Uterus (tissue), 4 donors: ENCODE data around the gene CCSER2. TPM values are rescaled to one million over a fixed set of nuclear protein-coding genes. Genes with fewer than 3 reads are reported as not detected.
A peak's percentile ranks its signal among the peaks of the same experiment; 100 is the strongest.

Experiments used
- DNase-seq, 2 donors: peaks; one replicate each; pipeline ENCODE4 v3.0.0-alpha.2; 2019 to 2020
- H3K27ac ChIP-seq, 2 donors: fragments of 200-600 bp; sonication (generic); 1 replicate in 1 of 2; 2 replicates in 1 of 2; pipeline ENCODE4 v1.5.1; 2016 to 2018
- H3K27me3 ChIP-seq, 2 donors: fragments of 200-600 bp; sonication (generic); one replicate each; pipeline ENCODE4 v1.5.1; 2018 to 2019; ENCODE audit warnings: control low read depth in 1 of 2
- H3K36me3 ChIP-seq, 2 donors: fragments of 200-600 bp; sonication (generic); one replicate each; pipeline ENCODE4 v1.5.1; 2019; ENCODE audit warnings: control low read depth in 1 of 2
- H3K4me1 ChIP-seq, 2 donors: fragments of 200-600 bp; sonication (generic); one replicate each; pipeline ENCODE4 v1.5.1; 2018 to 2019; ENCODE audit warnings: control low read depth in 1 of 2
- H3K4me3 ChIP-seq, 2 donors: fragments of 200-600 bp; sonication (generic); 1 replicate in 1 of 2; 2 replicates in 1 of 2; pipeline ENCODE4 v1.5.1; 2018 to 2019; ENCODE audit warnings: mild to moderate bottlenecking in 1 of 2
- H3K9me3 ChIP-seq, 2 donors: fragments of 200-600 bp; sonication (generic); one replicate each; pipeline ENCODE4 v1.5.1; 2019; ENCODE audit warnings: control low read depth in 1 of 2
- CTCF ChIP-seq, 4 experiments: fragments of 200-600 bp in 2 of 4; fragments of 450-650 bp in 2 of 4; sonication (generic) in 2 of 4; IDR thresholded peaks; one replicate each; pipeline ENCODE4 v1.5.1; 2016 to 2019; ENCODE audit warnings: antibody characterized with exemption in 4 of 4, mild to moderate bottlenecking in 2 of 4, moderate library complexity in 1 of 4
- POLR2A ChIP-seq, 2 donors: fragments of 450-650 bp; IDR thresholded peaks; one replicate each; pipeline ENCODE4 v1.6.1; 2016; ENCODE audit warnings: antibody characterized with exemption in 2 of 2, mild to moderate bottlenecking in 1 of 2, moderate library complexity in 1 of 2
- intact Hi-C: fragments of 100-400 bp; cut with DNase I; formaldehyde crosslinking; loops from one replicate; pipeline ENCODE4 v1.15.1; 2023; ENCODE audit warnings: low total_unique reads
- total RNA-seq, 4 donors: library from RNA; depleted of rRNA in 3 of 4; stranded (reverse); fragments of >200 nt in 3 of 4; gene quantifications; one replicate each; pipeline versions ENCODE4 v1.1.0 to v1.2.4, GENCODE V29; 2014 to 2023
- donor health status: DM: yes; HTN: yes; CAD: no.

Gene CCSER2
- total RNA-seq, 4 donors from 2014 or later = 40.5 to 112 (median 54.0) TPM

GRCh38 chr10:84306751-84307384 lies 21.5 kb upstream of the CCSER2 start:
- Histone ChIP-seq H3K27ac (no peak overlapping the region), H3K4me3 (no peak overlapping the region), H3K9me3 (no peaks in the 10 kb centered on the region), H3K36me3 (no peaks in the 10 kb centered on the region), H3K27me3 (no peaks in the 10 kb centered on the region), H3K4me1 (no peaks in the 10 kb centered on the region)
- no peak for DNase-seq
- TF ChIP-seq POLR2A (IDR thresholded peaks at IDR 0.05) = no peak
- no peak for TF ChIP-seq CTCF (IDR thresholded peaks at IDR 0.05)
- intact Hi-C loops = no loop called here

- intact Hi-C loops = no loop called here
- H3K27ac ChIP-seq = no peak overlapping the region
Observed at GRCh38 chr10:84308021-84308420, 20.4 kb upstream of the CCSER2 start.

GRCh38 chr10:84308481-84309304 lies 19.7 kb upstream of the CCSER2 start:
- H3K36me3 ChIP-seq = no peaks in the 10 kb centered on the region
- H3K9me3 ChIP-seq = no peaks in the 10 kb centered on the region
- H3K4me1 ChIP-seq = no peaks in the 10 kb centered on the region
- intact Hi-C loops = no loop called here
- no peak overlapping the region for H3K4me3 ChIP-seq
- TF ChIP-seq CTCF (IDR thresholded peaks at IDR 0.05) = no peak
- no peak for TF ChIP-seq POLR2A (IDR thresholded peaks at IDR 0.05)
- H3K27me3 ChIP-seq = no peaks in the 10 kb centered on the region
- DNase-seq = no peak
- peak overlapping the region in 1 of 2 donors; percentile 27 for H3K27ac ChIP-seq

More at GRCh38 chr10:84308021-84308420, 20.4 kb upstream of the CCSER2 start:
- TF ChIP-seq CTCF (IDR thresholded peaks at IDR 0.05) = no peak
- no peak for TF ChIP-seq POLR2A (IDR thresholded peaks at IDR 0.05)
- Histone ChIP-seq H3K9me3 (no peaks in the 10 kb centered on the region), H3K4me1 (no peaks in the 10 kb centered on the region), H3K27me3 (no peaks in the 10 kb centered on the region), H3K36me3 (no peaks in the 10 kb centered on the region), H3K4me3 (no peak overlapping the region)
- no peak for DNase-seq

GRCh38 chr10:84310470-84310869 lies 17.9 kb upstream of the CCSER2 start:
- H3K9me3 ChIP-seq = no peaks in the 10 kb centered on the region
- TF ChIP-seq POLR2A (IDR thresholded peaks at IDR 0.05) = no peak
- intact Hi-C loops = no loop called here

GRCh38 chr10:84311576-84311975 lies 16.8 kb upstream of the CCSER2 start:
- TF ChIP-seq POLR2A (IDR thresholded peaks at IDR 0.05) (no peak), CTCF (IDR thresholded peaks at IDR 0.05) (no peak)
- Histone ChIP-seq H3K4me3 (no peak overlapping the region), H3K9me3 (no peaks in the 10 kb centered on the region), H3K27me3 (no peaks in the 10 kb centered on the region), H3K27ac (no peak overlapping the region), H3K36me3 (no peaks in the 10 kb centered on the region), H3K4me1 (no peaks in the 10 kb centered on the region)
- no peak for DNase-seq
- intact Hi-C loops = no loop called here

More at GRCh38 chr10:84310470-84310869, 17.9 kb upstream of the CCSER2 start:
- no peak overlapping the region for H3K27ac ChIP-seq
- no peaks in the 10 kb centered on the region for H3K27me3 ChIP-seq
- DNase-seq = no peak
- no peak overlapping the region for H3K4me3 ChIP-seq
- no peaks in the 10 kb centered on the region for H3K36me3 ChIP-seq
- no peaks in the 10 kb centered on the region for H3K4me1 ChIP-seq
